ENCODE measurements around the gene DCST1. TPM values are rescaled to one million over a fixed set of nuclear protein-coding genes. Genes with fewer than 3 reads are reported as not detected.

DCST1 gene
- total and polyA plus RNA-seq, 2 of the 8 experiments (the other 6 are each of a cell fraction or from before 2014, with no cell fraction given) = not detected

DNA sequence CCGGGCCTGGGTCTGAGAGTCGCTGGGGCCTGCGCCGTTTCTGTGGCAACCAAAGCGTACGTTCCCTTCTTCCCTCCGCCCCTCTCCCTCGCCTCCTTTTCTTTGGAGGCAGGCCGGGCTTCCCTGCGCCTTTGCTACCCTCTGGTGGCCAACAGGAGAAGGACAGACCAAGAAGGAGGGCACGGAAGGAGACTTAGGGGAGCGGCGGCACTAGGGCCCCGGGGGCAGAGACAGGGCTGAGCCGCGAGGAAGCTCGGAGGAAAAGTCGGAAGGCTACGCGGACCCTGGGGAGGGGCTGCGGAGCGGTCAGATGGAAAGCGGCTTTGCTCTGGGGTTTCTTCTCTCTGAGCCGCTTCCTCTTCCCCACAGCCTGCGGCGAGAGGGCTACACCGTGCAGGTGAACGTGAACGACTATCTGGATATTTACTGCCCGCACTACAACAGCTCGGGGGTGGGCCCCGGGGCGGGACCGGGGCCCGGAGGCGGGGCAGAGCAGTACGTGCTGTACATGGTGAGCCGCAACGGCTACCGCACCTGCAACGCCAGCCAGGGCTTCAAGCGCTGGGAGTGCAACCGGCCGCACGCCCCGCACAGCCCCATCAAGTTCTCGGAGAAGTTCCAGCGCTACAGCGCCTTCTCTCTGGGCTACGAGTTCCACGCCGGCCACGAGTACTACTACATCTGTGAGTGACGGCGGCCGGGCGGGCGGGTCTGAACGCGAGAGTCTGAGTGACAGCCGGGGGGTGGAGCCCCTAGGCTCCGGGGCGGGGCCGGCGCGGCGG lies 51.3 kb downstream of the DCST1 start (continued):
- TF ChIP-seq, protein P1, sequence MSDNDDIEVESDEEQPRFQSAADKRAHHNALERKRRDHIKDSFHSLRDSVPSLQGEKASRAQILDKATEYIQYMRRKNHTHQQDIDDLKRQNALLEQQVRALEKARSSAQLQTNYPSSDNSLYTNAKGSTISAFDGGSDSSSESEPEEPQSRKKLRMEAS (IDR thresholded peaks at IDR 0.05) = 0 out of 2 replicates have a peak, but pooled peaks have one; percentile 60
- TF ChIP-seq POU5F1 (IDR thresholded peaks at IDR 0.05; ENCODE audit: low read depth, low read length) = 0 out of 2 replicates have a peak, but pooled peaks have one; percentile 33
- peak; percentile 82 for TF ChIP-seq SP1 (IDR thresholded peaks at IDR 0.05; ENCODE audit: low read depth, low read length)
- TF ChIP-seq CHD1 (IDR thresholded peaks at IDR 0.05; ENCODE audit: low read depth, low read length) = no peak
- TF ChIP-seq EGR1 (IDR thresholded peaks at IDR 0.05; ENCODE audit: borderline replicate concordance, low read depth, low read length) = peak; percentile 81; the same call in 1 of the 2 replicates
- TF ChIP-seq CEBPB (IDR thresholded peaks at IDR 0.05; ENCODE audit: low read depth, low read length) = no peak
- no peak for TF ChIP-seq CTBP2 (IDR thresholded peaks at IDR 0.05; ENCODE audit: borderline replicate concordance, insufficient read depth, insufficient read length, low read length)
- 0 out of 2 replicates have a peak, but pooled peaks have one; percentile 57 for TF ChIP-seq TCF12 (IDR thresholded peaks at IDR 0.05; ENCODE audit: low read depth, low read length)
- TF ChIP-seq CBX8 (IDR thresholded peaks at IDR 0.05; ENCODE audit: borderline replicate concordance, low read depth, low read length) = no peak
- no peak for TF ChIP-seq MAFK (IDR thresholded peaks at IDR 0.05; ENCODE audit: low read depth, low read length)
